NCI-H2196 (cell line): ENCODE data around the gene CCL19.
"Not testable (repeated sequence)": the region's sequence is repeated elsewhere in the genome, so short reads cannot be mapped to it uniquely, and the experiment has no call there.

Experiments used
- DNase-seq: peaks from one replicate; lab custom pipeline; 2025; ENCODE audit not compliant: unreplicated experiment; lab: John Stamatoyannopoulos, UW

Gene CCL19

DNA sequence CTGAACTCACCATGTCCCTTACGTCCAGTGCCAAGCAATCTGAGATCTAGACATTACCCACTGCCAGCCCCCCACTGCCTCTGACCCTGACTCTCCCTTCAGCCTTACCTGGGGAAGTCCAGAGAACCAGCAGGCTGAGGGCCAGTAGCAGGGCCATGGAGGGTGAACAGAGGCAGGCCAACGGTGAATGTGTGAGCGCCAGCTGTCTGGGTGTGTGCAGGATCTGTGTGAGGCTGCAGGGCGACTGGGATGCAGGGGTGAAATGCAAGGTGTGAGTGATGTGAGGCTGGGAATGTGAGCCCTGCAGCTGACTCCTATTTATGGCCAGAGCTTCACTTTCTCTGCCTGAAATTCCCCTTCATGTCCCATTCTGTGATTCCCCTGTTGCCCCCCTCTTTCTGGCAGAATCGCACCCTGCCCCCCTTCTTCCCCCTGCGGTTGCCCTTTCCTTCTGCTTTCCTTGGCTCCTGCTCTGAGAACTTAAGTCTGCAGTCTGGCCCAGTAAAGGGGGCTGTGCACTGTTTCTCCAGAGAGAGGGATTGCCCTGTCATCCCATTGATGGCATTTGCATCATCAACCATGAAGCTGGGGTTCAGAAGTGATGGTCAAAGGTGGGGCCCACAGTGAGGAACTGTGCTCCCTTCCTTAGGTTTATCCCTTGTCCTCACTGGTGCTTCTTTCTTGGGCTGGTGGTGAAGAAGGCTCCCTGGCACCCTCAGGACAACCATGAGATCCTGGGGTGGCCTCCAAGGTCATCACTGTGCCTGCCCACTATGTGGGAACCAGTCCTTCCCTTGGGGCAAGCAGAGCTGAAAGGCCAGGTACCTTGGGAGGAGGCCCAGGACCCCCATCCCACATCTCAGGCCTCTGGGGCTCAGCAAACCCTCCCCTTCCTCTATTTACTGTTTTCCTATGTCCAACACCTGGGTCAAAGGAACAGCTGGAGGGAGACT, at the start of gene CCL19:
Gene CCL19 (minus strand): TSS at position 294 of the 953 bp plus-strand sequence. CDS start 137 bp downstream, at position 157.
- DNase-seq = no peak

DNA sequence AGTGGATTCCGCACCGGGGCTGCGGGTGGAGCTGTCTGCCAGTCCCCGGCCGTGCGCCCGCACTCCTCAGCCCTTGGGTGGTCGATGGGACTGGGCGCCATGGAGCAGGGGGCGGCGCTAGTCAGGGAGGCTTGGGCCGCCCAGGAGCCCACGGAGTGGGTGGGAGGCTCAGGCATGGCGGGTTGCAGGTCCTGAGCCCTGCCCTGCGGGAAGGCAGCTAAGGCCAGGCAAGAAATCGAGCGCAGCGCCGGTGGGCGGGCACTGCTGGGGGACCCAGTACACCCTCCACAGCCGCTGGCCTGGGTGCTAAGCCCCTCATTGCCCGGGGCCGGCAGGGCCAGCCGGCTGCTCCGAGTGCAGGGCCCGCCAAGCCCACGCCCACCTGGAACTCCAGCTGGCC, 49.1 kb upstream of the CCL19 start:
- DNase-seq = not testable (repeated sequence)

DNA sequence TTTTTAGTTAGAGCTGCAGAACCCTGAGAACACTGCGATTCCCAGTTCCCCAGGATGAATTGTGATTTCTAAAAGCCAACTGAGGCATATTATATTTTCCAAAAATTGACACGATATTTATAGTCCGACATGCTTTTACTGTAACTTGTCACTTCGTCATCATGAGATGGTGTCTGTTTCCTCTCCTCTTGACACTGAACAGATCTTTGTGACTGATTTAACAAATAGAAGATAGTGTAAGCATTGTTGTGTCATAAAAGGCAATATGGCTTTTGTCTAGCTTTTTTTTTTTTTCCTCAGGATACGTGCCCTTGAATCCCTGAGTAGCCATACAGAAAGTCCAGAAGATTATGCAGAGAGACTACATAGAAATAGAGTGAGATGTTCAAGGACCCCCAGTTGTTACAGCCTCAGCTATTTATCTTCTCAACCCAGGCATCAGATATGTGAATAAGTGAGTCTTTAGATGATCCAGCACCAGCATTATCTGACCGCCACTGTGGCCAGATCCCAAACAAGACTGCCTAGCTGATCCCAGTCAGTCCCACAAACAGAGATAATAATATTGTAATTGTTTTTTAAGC, 46.7 kb upstream of the CCL19 start:
- DNase-seq = no peak

DNA sequence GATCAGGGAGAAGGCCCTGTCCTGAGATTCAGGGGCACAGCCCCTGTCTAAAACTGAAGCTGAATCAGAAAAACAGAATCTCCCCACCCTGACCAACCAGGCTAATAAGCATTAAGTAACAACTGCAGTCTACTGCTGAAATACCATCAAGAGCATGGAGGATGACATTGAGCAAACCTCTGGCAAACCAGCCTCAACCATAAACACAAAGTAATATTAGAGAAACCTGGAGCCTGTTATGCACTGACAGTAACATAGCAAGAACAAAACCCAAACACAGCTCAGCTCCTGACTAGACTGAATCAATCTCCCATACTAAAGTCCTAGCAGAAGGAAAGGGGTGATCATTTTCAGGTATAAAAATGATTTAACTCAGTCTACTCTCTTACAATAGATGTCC, 43.6 kb upstream of the CCL19 start:
- DNase-seq = no peak

DNA sequence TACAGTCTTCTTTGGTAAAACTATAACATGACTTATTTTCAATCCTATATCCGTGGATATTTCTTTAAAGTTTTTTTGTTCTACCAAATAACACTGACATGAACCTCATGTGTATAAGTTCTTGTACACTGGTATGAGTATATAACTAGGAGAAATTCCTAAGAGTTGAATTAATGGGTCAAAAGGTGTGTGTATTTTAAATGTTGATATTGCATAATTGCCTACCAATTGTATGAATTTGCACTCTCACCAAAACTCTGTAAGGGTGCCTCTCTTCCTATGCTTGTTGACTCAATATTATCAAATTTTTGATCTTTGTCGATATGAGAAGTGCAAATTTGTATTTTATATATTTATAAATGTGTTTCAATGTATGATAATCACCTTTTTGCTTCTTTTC, 41.8 kb upstream of the CCL19 start:
- no peak for DNase-seq

DNA sequence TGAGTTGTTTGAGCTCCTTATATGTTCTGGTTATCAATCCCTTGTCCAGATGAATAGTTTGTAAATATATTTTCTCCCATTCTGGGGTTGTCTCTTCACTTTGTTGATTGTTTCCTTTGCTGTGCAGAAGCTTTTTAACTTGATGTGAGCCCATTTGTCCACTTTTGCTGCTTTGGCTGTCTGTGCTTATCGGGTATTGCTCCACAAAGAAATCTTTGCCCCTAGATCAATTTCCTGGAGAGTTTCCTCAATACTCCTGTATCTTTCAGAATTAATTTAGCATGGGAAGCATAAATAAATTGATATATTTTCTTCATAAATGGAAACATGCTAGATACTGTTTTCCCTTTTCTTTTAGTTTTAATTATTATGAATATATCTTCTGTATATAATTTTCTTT, 41.4 kb upstream of the CCL19 start:
- DNase-seq = no peak

DNA sequence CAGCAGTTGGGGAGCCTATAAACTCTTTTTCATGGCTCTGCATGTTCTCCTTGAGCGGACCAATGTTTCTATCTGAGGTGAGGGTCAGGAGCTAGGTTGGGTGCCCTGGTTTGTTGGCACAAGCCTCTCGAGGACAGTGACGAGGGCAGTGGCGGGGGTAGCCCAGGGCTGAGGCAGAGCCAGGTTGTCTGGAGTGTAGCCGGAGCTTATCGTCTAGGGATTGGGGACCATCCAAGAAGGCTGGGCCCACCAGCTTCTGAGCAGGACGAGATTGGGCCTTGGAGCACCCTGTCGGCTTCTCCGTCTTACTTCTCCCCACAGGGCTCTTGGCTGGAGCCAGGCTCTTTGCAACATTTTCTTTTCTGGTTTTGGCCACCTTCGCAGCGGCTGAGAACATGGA, 32.1 kb upstream of the CCL19 start:
- no peak for DNase-seq

DNA sequence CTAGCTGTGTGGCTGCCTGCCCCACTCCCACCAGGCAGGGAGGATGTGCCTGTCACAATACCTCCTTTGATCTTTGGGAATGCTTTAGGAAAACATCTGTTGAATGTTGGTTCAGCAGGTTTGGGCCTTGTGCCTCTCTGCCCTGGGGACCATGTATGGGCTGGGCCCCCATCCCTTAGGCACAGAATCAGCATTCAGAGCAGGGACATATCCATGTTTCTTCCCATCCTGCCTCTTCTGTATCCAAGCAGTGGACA, 28.6 kb upstream of the CCL19 start:
- DNase-seq = not testable (repeated sequence)

DNA sequence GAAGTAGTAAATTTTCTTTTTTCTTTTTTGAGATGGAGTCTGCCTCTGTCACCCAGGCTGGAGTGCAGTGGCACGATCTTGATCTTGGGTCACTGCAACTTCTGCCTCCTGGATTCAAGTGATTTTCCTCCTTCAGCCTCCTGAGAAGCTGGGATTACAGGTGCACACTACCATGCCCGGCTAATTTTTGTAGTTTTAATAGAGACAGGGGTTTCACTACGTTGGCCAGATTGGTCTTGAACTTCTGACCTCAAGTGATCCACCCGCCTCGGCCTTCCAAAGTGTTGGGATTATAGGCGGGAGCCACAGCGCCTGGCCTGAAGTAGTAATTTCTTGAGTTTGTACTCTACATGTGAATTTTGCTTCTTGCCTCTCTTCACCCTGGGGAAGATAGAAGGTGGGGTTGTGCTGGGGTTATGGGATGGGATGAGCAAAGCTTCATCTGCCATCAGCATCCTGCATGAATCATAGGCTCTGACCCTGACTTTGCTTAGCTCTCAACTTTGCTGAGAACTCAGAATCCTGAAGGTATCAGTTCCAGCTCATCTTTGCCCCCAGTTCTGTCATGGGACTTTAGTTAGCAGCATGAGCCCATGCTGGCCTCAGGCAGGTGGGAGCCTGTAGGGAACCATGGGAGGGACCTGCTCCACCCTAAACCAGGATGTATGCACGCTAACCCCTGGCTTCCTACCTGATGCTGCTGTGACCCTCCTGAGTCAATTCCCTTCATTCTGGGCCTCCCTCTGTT, 28.1 kb upstream of the CCL19 start:
- DNase-seq = no peak

DNA sequence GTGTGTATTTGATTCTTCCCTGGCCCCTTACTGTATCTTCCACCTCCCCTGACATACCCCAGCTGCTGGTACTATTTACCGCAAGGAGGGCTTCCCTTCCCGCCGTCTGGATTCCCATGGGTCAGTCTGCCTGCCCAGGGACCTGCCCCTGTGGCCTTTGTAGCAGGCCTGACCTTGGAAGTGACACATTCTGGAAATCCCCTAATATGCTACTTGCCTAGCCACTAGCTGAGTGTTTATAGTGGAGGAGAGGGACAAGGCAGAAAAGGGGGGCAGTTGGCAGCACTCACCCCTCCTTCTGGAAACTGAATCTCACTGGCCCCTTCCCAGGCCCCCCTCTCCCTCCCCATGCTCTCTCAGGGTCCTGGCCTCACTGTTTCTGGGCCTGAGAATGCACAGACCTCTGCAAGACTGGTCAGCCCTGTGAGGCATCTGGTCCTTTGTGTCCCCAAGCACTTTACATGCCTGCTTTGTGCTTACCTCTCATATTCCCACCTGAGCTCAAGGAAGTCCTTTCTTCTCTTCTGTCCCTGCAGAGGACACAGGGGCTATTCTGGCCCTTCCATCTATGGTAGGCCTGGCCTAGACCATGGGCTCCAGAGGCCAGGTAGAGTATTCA, 27.0 kb upstream of the CCL19 start:
- DNase-seq = no peak

DNA sequence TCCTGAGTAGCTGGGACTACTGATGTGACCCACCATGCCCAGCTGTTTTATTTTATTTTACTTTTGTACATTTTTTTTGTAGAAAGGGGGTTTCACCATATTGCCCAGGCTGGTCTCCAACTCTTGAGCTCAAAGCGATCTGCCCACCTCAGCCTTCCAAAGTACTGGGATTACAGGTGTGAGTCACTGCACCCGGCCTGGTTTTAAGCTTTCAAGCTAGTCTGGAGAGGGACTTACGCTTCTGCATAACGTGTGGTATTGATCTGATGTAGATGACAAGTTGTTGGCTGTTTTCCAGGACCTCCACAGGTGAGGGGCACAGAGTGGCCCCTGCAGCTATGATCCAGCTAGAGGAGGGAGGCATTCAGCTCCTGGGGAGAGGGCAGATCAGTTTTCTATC, 25.6 kb upstream of the CCL19 start:
- no peak for DNase-seq

DNA sequence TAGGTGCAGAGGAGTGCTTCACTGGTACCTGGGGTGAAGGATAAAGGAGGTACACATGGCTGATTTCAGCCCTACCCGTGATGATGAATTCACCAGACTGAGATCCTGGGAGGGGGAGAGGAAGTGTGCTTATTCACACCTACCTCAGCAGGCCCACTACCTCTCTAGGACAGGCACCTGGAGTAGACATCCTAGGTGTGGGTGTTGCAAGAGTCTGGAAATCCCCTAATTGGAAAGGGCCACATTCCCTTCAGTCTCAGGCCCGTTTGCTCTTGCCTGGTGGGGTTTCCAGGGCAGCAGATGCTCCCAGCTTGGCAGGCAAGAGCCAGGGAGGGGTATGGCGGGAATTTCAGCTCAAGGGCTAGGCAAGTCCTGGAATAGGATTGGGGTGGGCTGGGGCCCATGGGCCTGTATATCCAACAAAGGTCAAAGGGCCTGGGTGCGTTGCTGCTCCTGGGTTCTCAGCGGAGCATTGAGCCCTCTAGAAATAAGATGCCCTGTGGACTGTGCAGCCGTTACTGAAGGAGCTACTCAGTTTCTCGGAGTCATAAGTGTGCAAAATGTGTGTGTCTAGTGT, 24.7 kb upstream of the CCL19 start:
- DNase-seq = no peak

DNA sequence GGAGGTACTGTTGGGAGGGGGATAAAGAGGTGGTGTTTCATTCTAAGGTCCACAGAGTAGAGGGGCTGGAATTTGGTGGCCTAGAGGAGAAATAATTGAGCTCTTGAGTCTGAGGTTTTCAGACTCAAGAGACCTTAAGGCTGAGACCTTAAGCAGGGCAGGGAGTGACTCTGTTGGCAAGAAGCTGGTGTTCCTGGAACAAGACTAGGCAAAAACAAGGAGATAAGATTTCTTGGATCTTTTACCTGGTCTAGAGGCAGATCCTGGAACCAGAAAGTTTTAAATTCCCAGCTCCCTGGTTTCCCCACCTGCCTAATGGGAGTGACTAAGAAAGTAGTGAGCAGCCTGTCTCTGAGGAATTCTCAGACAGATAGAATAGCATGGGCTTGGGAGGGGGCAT, 22.9 kb upstream of the CCL19 start:
- no peak for DNase-seq

DNA sequence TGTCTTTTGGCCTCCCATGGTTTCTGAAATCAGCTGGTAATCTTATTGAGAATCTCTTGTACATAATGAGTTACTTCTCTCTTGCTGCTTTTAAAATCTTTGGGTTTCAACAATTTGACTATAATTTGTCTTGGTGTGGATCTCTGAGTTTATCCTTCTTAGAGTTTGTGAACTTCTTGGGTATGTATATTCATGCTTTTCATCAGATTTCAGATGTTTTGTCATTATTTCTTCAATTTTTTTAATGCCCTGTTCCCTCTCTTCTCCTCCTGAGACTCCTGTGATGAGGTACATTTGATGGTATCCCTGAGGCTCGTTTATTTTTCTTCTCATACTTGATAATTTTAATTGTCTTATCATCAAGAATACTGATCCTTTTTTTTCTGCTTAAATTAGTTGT, 21.1 kb upstream of the CCL19 start:
- no peak for DNase-seq

DNA sequence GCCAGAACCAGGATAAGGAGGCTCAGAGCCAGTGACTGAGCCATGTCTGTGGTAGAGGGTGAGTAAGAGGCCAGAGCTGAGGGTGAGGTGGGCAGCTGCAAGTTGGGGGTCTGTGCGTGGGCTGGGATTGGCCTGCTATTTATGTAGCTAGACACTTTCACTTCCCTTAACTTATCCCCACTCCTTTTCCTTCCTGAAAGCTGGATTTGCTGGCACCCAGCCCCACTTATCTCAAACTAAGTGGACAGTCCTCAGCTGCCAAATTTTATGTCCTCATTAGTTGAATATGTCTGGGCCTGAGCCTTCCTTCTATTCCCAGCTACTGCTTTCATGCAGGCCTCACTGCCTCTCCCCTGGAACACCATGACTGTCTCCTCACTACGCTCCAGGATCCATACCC, 18.9 kb upstream of the CCL19 start, which contains the start of gene CCL21:
Gene CCL21 (minus strand): TSS at position 114 of the 400 bp plus-strand sequence. CDS start 70 bp downstream, at position 44.
- no peak for DNase-seq

DNA sequence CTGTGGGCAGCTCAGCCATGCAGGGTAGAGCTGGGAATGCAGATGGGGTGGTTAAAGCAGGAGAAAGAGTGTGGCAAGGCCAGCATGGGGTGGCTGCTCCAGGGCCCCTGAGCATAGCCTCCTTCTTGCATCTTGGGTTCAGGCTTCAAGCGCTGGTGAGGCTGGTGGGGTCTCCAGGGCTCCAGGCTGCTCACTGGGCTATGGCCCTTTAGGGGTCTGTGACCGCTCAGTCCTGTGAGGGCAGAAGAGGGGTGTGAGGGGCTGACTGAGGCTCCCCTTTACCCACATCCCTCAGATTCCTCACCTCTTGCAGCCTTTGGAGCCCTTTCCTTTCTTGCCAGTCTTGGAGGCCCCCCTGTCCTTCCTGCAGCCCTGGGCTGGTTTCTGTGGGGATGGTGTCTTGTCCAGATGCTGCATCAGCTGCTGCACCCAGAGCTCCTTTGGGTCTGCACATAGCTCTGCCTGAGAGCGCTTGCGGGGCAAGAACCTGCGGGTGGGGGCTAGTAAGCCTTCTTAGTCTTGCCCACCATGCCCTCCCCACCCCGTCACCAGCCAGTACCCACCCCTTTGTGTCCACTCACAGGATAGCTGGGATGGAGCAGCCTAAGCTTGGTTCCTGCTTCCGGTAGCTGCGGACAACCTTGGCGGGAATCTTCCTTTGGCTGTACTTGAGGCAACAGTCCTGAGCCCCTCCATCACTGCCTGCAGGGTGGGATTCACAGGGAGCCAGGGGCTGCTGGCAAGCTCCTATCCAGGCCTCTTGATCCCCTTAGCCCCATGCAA, 18.3 kb upstream of the CCL19 start:
- DNase-seq = no peak

DNA sequence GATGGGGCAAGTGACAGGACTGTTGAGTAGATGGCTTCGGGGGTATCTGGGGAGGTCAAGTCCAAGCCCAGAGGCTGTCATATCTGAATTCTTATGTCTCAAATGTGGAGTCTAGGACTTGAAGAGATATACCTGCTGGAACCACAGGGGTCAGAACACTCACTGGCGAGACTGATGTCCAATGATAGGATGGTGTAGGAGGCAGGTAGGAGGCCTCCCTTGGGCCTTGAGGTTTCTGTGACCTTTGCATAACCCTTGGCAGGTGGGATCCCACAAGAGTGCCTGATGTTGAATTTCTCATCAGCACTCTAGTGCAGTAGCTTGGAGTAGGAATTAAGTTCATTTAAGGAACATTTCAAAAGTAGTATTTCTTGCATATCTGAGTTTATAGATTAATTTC, 16.1 kb upstream of the CCL19 start:
- no peak for DNase-seq

DNA sequence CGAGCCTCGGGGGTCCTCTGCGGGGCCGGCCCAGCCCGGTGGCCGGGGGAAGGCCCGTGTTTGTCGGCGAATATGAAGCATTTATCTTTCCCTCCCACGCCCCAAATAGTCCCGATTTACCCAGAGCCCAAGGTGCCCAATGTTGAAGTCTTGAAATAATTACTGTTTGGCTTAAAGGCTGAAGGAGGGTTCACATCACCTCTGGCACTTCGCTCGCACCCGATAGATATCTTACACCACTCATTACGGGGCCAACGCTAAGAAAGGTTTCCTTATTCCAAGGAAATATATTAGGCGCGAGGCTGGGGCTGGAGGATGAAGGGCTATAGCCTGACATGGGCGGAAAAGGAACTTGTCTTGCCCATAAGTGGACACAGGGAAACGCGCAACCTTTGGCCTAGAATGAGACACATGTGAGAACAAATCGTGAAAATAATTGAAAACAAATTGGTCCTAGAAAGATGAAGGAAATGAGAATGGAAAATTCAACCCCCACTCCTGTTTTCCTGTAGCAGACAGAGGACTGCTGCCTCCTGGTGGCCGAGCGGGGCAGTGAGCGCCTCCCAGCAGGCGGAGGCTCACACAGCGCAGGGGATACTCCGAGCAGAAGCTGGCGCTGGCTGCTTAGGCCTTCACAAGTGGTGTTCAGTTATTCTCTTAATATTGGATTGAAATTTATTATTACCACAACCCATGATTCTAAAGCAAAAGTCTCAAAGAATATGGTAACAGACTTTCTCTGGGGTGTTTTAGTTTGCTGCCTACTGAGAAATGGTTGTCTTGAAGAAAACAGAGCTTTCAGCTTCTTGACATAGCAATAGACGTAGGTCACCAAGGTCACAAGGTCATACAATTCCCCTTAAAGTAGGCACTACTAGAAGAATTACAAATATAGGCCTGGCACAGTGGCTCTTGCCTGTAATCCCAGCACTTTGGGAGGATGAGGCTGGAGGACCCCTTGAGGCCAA, 11.0 kb upstream of the CCL19 start:
- peak; percentile 78 for DNase-seq
